H1 (cell line): Measurements from ENCODE around the gene ABCA9. TPM values are rescaled to one million over a fixed set of nuclear protein-coding genes. Genes with fewer than 3 reads are reported as not detected.
"Not testable (repeated sequence)": the region's sequence is repeated elsewhere in the genome, so short reads cannot be mapped to it uniquely, and the experiment has no call there.

Experiments
- CTCF ChIA-PET: fragments of 300-600 bp; sonication (Branson Sonifier 250); formaldehyde crosslinking; loops from one replicate; lab custom pipeline; 2021; ENCODE audit not compliant: partially characterized antibody; lab: Charles Lee
- POLR2A ChIA-PET: fragments of 300-600 bp; sonication (Branson Sonifier 250); formaldehyde crosslinking; loops from one replicate; lab custom pipeline; 2021; ENCODE audit warnings: inconsistent platforms; ENCODE audit not compliant: partially characterized antibody; lab: Charles Lee
- DNase-seq, 2 experiments: peaks; one replicate each; pipeline versions ENCODE4 v3.0.0 to v3.0.0-alpha.2; 2010 to 2022; ENCODE audit warnings: low spot score in 2 of 2, low read depth in 1 of 2, mixed read lengths in 1 of 2
- FAIRE-seq: peaks from 2 replicates; lab custom pipeline; 2011; peaks lifted over from hg19 to GRCh38; lab: Jason Lieb, UNC
- H2AFZ ChIP-seq: 2 replicates; pipeline ENCODE4 v1.8.1; 2012; ENCODE audit warnings: low read length, inconsistent platforms
- H2AK5ac ChIP-seq: 2 replicates; pipeline ENCODE4 v1.6.1; 2013; ENCODE audit warnings: low read depth, low read length
- H2BK120ac ChIP-seq: replicated peaks from 2 replicates; pipeline ENCODE3; 2013; ENCODE audit warnings: low read depth, low read length, inconsistent platforms
- H2BK12ac ChIP-seq: 2 replicates; pipeline ENCODE4 v1.6.1; 2013; ENCODE audit warnings: low read depth, low read length
- H2BK15ac ChIP-seq: 2 replicates; pipeline ENCODE4 v1.6.1; 2013; ENCODE audit warnings: low read length
- H2BK20ac ChIP-seq: 2 replicates; pipeline ENCODE4 v1.6.1; 2013; ENCODE audit warnings: low read length
- H2BK5ac ChIP-seq: 2 replicates; pipeline ENCODE4 v1.6.1; 2013; ENCODE audit warnings: low read depth, low read length
- H3K14ac ChIP-seq: 2 replicates; pipeline ENCODE4 v1.6.1; 2013; ENCODE audit warnings: inconsistent platforms; ENCODE audit not compliant: insufficient read length
- H3K18ac ChIP-seq: 2 replicates; pipeline ENCODE4 v1.6.1; 2013; ENCODE audit warnings: low read length; ENCODE audit errors: extremely low read depth
- H3K23ac ChIP-seq: 2 replicates; pipeline ENCODE4 v1.6.1; 2013; ENCODE audit warnings: inconsistent platforms; ENCODE audit not compliant: insufficient read length
- H3K23me2 ChIP-seq: 2 replicates; pipeline ENCODE4 v1.6.1; 2013; ENCODE audit warnings: low read depth, low read length
- H3K27ac ChIP-seq: 2 replicates; pipeline ENCODE4 v1.6.1; 2011; ENCODE audit warnings: low read depth, low read length, inconsistent platforms
- H3K27me3 ChIP-seq, 4 experiments: replicated peaks in 1 of 4; 1 replicate in 1 of 4; 2 replicates in 3 of 4; pipeline versions ENCODE4 v1.6.1 to v1.8.1; 2011 to 2013; ENCODE audit warnings: low read length in 3 of 4, mild to moderate bottlenecking in 3 of 4, inconsistent platforms in 2 of 4, mixed read lengths in 2 of 4, moderate library complexity in 1 of 4; ENCODE audit not compliant: control insufficient read depth in 3 of 4, insufficient read depth in 3 of 4; ENCODE audit errors: extremely low read depth in 1 of 4
- H3K36me3 ChIP-seq, 4 experiments: 2 replicates each; pipeline versions ENCODE4 v1.6.1 to v1.8.1; 2011 to 2013; ENCODE audit warnings: mild to moderate bottlenecking in 4 of 4, low read length in 3 of 4, moderate library complexity in 2 of 4, control low read depth in 1 of 4, inconsistent platforms in 1 of 4; ENCODE audit not compliant: insufficient read depth in 4 of 4, control insufficient read depth in 2 of 4
- H3K4ac ChIP-seq: replicated peaks from 2 replicates; pipeline ENCODE3; 2013; ENCODE audit warnings: low read length, low read depth, mixed read lengths, inconsistent platforms; ENCODE audit not compliant: insufficient read length
- H3K4me1 ChIP-seq, 4 experiments: replicated peaks in 1 of 4; 1 replicate in 1 of 4; 2 replicates in 3 of 4; pipeline versions ENCODE4 v1.6.1 to v1.8.1; 2011 to 2013; ENCODE audit warnings: low read length in 3 of 4, inconsistent platforms in 2 of 4, mixed read lengths in 1 of 4; ENCODE audit not compliant: insufficient read depth in 4 of 4, control insufficient read depth in 3 of 4
- H3K4me2 ChIP-seq, 2 experiments: 2 replicates each; pipeline versions ENCODE4 v1.6.1 to v1.8.1; 2011 to 2013; ENCODE audit warnings: low read depth in 2 of 2, low read length in 2 of 2, control low read depth in 1 of 2, inconsistent platforms in 1 of 2, mild to moderate bottlenecking in 1 of 2; ENCODE audit not compliant: insufficient read depth in 1 of 2
- H3K4me3 ChIP-seq, 4 experiments: fragments of 200-600, 300-600 bp in 1 of 4; sonication (generic), shearing (Covaris generic), sonication (Bioruptor Twin) in 1 of 4; 2 replicates each; pipeline versions ENCODE4 v1.5.1 to v1.8.1; 2011 to 2016; ENCODE audit warnings: low read length in 4 of 4, low read depth in 3 of 4, control low read depth in 2 of 4, inconsistent platforms in 2 of 4, mild to moderate bottlenecking in 2 of 4, mixed read lengths in 1 of 4, moderate library complexity in 1 of 4; ENCODE audit not compliant: insufficient read depth in 2 of 4; ENCODE audit errors: extremely low read depth in 1 of 4
- H3K56ac ChIP-seq: replicated peaks from 2 replicates; pipeline ENCODE3; 2013; ENCODE audit warnings: low read depth, mild to moderate bottlenecking, mixed read lengths, low read length, inconsistent platforms; ENCODE audit not compliant: insufficient read length
- H3K79me1 ChIP-seq: 2 replicates; pipeline ENCODE4 v1.6.1; 2013; ENCODE audit warnings: low read depth, low read length, control low read depth
- H3K79me2 ChIP-seq, 2 experiments: 2 replicates each; pipeline versions ENCODE4 v1.6.1 to v1.8.1; 2012 to 2013; ENCODE audit warnings: low read length in 2 of 2, mild to moderate bottlenecking in 2 of 2, inconsistent platforms in 1 of 2; ENCODE audit not compliant: insufficient read depth in 2 of 2, control insufficient read depth in 1 of 2
- H3K9ac ChIP-seq, 4 experiments: replicated peaks in 1 of 4; 1 replicate in 1 of 4; 2 replicates in 3 of 4; pipeline versions ENCODE4 v1.6.1 to v1.8.1; 2011 to 2013; ENCODE audit warnings: low read depth in 3 of 4, low read length in 3 of 4, control low read depth in 2 of 4, mild to moderate bottlenecking in 2 of 4, moderate library complexity in 2 of 4, inconsistent platforms in 1 of 4; ENCODE audit errors: extremely low read depth in 1 of 4
- H3K9me3 ChIP-seq, 2 experiments: 2 replicates each; pipeline versions ENCODE4 v1.6.1 to v1.8.1; 2012 to 2013; ENCODE audit warnings: mild to moderate bottlenecking in 2 of 2, moderate library complexity in 2 of 2, control low read depth in 1 of 2, inconsistent platforms in 1 of 2, low read depth in 1 of 2, low read length in 1 of 2, mixed read lengths in 1 of 2; ENCODE audit not compliant: insufficient read depth in 2 of 2
- H4K20me1 ChIP-seq, 2 experiments: replicated peaks in 1 of 2; 2 replicates each; pipeline versions ENCODE3 to v1.8.1; 2011 to 2013; ENCODE audit warnings: inconsistent platforms in 2 of 2, low read length in 2 of 2, mild to moderate bottlenecking in 1 of 2; ENCODE audit not compliant: insufficient read depth in 2 of 2, control insufficient read depth in 1 of 2
- H4K5ac ChIP-seq: 2 replicates; pipeline ENCODE4 v1.6.1; 2013; ENCODE audit warnings: low read length, low read depth, mixed read lengths, inconsistent platforms; ENCODE audit not compliant: insufficient read length
- H4K8ac ChIP-seq: 2 replicates; pipeline ENCODE4 v1.8.0; 2013; ENCODE audit warnings: mild to moderate bottlenecking, moderate library complexity, low read length, inconsistent platforms; ENCODE audit not compliant: insufficient read depth; ENCODE audit errors: extremely low read depth
- H4K91ac ChIP-seq: replicated peaks from 2 replicates; pipeline ENCODE3; 2013; ENCODE audit warnings: low read length, mixed read lengths, inconsistent platforms; ENCODE audit not compliant: insufficient read length
- WGBS, 2 experiments: shearing (Covaris generic) in 1 of 2; methylation state at CpG; one replicate each; pipeline versions ENCODE4 v1.1.6 to v1.1.7; 2013 to 2015; ENCODE audit warnings: low lambda C conversion rate in 2 of 2, mixed read lengths in 2 of 2, inconsistent platforms in 1 of 2, low coverage in 1 of 2, missing lambda C conversion rate in 1 of 2; ENCODE audit not compliant: insufficient replicate concordance in 2 of 2, insufficient coverage in 1 of 2, insufficient read length in 1 of 2; ENCODE audit errors: extremely low coverage in 1 of 2, missing lambda C conversion rate in 1 of 2; 5-methylcytosine and 5-hydroxymethylcytosine counted together
- polyA plus RNA-seq, 7 experiments: library from polyadenylated mRNA; depleted of rRNA in 3 of 7; stranded (reverse) in 5 of 7; unstranded in 2 of 7; fragments of >200 nt in 5 of 7; fragments of 200-250 nt in 2 of 7; gene quantifications; 1 replicate in 5 of 7; 2 replicates in 1 of 7; 4 replicates in 1 of 7; pipeline versions ENCODE4 v1.2.1 to v1.2.3, GENCODE V29; 2011 to 2013; ENCODE audit warnings: missing spikeins in 2 of 7, mixed read lengths in 2 of 7
- total RNA-seq: library from RNA; stranded (reverse); fragmentation: NEBNext Ultra II Directional; extraction: Animal tissue kit (Norgen Biotek cat#: 25700); gene quantifications from 2 replicates; pipeline ENCODE4 v1.2.1, GENCODE V29; 2021

ABCA9 gene
- total and polyA plus RNA-seq, 2 of the 8 experiments (the other 6 are each of a cell fraction or from before 2014, with no cell fraction given): not detected

DNA sequence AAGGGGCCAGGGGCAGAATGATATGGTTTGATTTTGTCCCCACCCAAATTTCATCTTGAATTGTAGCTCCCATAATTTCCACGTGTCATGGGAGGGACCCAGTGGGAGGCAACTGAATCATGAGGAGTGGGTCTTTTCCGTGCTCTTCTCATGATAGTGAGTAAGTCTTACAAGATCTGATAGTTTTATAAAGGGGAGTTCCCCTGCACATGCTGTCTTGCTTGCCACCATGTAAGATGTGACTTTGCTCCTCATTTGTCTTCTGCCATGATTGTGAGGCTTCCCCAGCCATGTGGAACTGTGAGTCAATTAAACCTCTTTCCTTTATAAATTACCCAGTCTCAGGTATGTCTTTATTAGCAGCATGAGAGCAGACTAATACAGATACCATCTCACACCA, 101.6 kb downstream of the ABCA9 start:
- H4K8ac ChIP-seq, H2BK120ac ChIP-seq, H2BK15ac ChIP-seq, H3K4me3 ChIP-seq, H3K23me2 ChIP-seq, H3K79me2 ChIP-seq, H3K9ac ChIP-seq, H2BK12ac ChIP-seq, DNase-seq, FAIRE-seq, H3K4me1 ChIP-seq, H2BK20ac ChIP-seq, H2BK5ac ChIP-seq, H3K56ac ChIP-seq, H3K4me2 ChIP-seq, H4K20me1 ChIP-seq, H3K4ac ChIP-seq, H2AFZ ChIP-seq, POLR2A ChIA-PET, H3K27ac ChIP-seq, H3K14ac ChIP-seq, H3K9me3 ChIP-seq, H4K5ac ChIP-seq, H4K91ac ChIP-seq, H3K27me3 ChIP-seq, H3K18ac ChIP-seq, H3K36me3 ChIP-seq, CTCF ChIA-PET, H3K23ac ChIP-seq, H2AK5ac ChIP-seq, H3K79me1 ChIP-seq: not testable (repeated sequence)
- WGBS, 2 experiments: 97% methylated on average over 2 of the region's 2 CpGs; no CpG with 5 or more reads in 1 of the 2 experiments
